ENCODE results near the gene LRRC2. TPM values are rescaled to one million over a fixed set of nuclear protein-coding genes. Genes with fewer than 3 reads are reported as not detected.
"Not testable (repeated sequence)": the region's sequence is repeated elsewhere in the genome, so short reads cannot be mapped to it uniquely, and the experiment has no call there.

Gene LRRC2
- total RNA-seq, 4 donors from 2014 or later, result 0.35 to 23.9 (median 1.3) TPM

- Histone ChIP-seq H3K36me3 (no peaks in the 10 kb centered on the region), H3K27ac (no peak overlapping the region), H3K4me3 (no peak overlapping the region), H3K4me1 (no peaks in the 10 kb centered on the region), H3K9me3 (no peaks in the 10 kb centered on the region), H3K27me3 (no peaks in the 10 kb centered on the region)
- no peak for DNase-seq
- TF ChIP-seq CTCF (IDR thresholded peaks at IDR 0.05) (no peak), POLR2A (IDR thresholded peaks at IDR 0.05) (no peak)
Observed at GRCh38 chr3:46595819-46596314, 29.8 kb upstream of the LRRC2 start.

DNA sequence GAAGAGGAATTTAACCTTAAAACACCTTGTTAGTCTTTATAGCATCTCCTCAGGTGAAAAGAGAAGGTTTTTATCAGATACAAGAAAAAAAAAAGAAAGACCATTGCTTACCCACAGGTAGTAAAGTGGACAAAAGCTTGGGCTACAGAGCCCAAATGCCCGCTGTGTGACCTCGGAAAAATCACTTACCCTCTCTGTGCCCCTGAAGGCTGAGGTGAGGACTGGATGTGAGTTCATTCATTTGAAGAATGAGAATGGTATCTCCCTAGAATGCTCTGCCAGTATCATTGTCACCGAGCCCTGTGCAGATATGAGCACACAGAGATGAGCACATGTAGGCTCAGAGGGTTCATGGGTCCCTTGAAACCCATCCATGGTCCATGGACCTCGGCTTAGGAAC lies 28.6 kb upstream of the LRRC2 start:
- Histone ChIP-seq H3K4me3 (no peak overlapping the region), H3K9me3 (no peaks in the 10 kb centered on the region), H3K4me1 (no peaks in the 10 kb centered on the region), H3K36me3 (no peaks in the 10 kb centered on the region), H3K27ac (no peak overlapping the region), H3K27me3 (no peaks in the 10 kb centered on the region)
- no peak for TF ChIP-seq POLR2A (IDR thresholded peaks at IDR 0.05)
- no peak for TF ChIP-seq CTCF (IDR thresholded peaks at IDR 0.05)
- no peak for DNase-seq

DNA sequence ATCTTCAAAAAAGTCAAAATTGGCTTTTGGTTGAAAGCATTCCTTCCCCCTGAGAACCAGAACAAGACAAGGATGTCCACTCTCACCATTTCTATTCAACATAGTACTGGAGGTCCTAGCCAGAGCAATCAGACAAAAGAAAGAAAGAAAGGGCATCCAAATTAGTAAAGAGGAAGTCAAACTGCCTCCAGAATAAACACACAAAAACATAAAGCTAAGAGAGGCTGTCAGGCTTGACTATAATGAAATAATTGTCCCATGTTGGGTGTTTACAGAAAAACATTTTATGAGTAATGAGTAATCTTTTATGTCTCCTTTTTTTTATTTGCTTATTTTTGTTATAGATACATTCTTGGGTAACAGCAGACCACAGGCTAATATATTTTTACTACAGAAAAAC lies 27.9 kb upstream of the LRRC2 start:
- TF ChIP-seq POLR2A (IDR thresholded peaks at IDR 0.05), result no peak
- H3K4me3 ChIP-seq, result no peak overlapping the region
- no peaks in the 10 kb centered on the region for H3K27me3 ChIP-seq
- no peaks in the 10 kb centered on the region for H3K9me3 ChIP-seq
- DNase-seq, result no peak
- no peak overlapping the region for H3K27ac ChIP-seq
- H3K36me3 ChIP-seq, result no peaks in the 10 kb centered on the region
- H3K4me1 ChIP-seq, result no peaks in the 10 kb centered on the region

GRCh38 chr3:46593274-46593862 lies 27.3 kb upstream of the LRRC2 start:
- TF ChIP-seq CTCF (IDR thresholded peaks at IDR 0.05), result no peak
- TF ChIP-seq POLR2A (IDR thresholded peaks at IDR 0.05), result no peak
- Histone ChIP-seq H3K36me3 (no peaks in the 10 kb centered on the region), H3K27me3 (no peaks in the 10 kb centered on the region), H3K4me3 (no peak overlapping the region), H3K9me3 (no peaks in the 10 kb centered on the region), H3K4me1 (no peaks in the 10 kb centered on the region), H3K27ac (no peak overlapping the region)
- DNase-seq, result no peak

DNA sequence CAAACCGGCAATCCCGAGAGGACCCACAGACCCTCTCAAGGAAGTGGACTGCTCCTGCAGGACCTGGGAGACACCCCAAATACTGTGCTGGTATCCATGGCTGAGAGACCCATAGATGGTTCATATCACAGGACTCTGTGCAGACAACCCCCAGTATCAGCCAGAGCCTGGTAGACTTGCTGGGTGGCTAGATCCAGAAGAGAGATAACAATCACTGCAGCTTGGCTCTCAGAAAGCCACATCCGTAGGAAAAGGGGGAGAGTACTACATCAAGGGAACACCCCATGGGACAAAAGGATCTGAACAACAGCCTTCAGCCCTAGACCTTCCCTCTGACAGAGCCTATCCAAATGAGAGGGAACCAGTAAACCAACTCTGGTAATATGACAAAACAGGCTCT lies 21.2 kb upstream of the LRRC2 start:
- H3K4me3 ChIP-seq, H3K27me3 ChIP-seq, DNase-seq, H3K9me3 ChIP-seq, H3K36me3 ChIP-seq, H3K4me1 ChIP-seq, H3K27ac ChIP-seq: not testable (repeated sequence)

- no peak for DNase-seq
- Histone ChIP-seq H3K36me3 (no peaks in the 10 kb centered on the region), H3K27me3 (no peaks in the 10 kb centered on the region), H3K4me3 (no peak overlapping the region), H3K27ac (no peak overlapping the region), H3K9me3 (no peaks in the 10 kb centered on the region), H3K4me1 (no peaks in the 10 kb centered on the region)
- no peak for TF ChIP-seq CTCF (IDR thresholded peaks at IDR 0.05)
- TF ChIP-seq POLR2A (IDR thresholded peaks at IDR 0.05), result no peak
Observed at GRCh38 chr3:46586738-46587246, 20.7 kb upstream of the LRRC2 start.
